HuH-7 (cell line): ENCODE measurements around the gene NFKB1.
"Not testable (repeated sequence)": the region's sequence is repeated elsewhere in the genome, so short reads cannot be mapped to it uniquely, and the experiment has no call there.

Experiments
- DNase-seq: peaks from one replicate; pipeline ENCODE4 v3.0.0; 2011; ENCODE audit warnings: low spot score

Gene NFKB1

GRCh38 chr4:102567427-102567826 is 66.3 kb downstream of the NFKB1 start:
- no peak for DNase-seq

- no peak for DNase-seq
Observed at GRCh38 chr4:102569200-102569599, 68.0 kb downstream of the NFKB1 start.

GRCh38 chr4:102570211-102570610 is 69.1 kb downstream of the NFKB1 start:
- not testable (repeated sequence) for DNase-seq

DNA sequence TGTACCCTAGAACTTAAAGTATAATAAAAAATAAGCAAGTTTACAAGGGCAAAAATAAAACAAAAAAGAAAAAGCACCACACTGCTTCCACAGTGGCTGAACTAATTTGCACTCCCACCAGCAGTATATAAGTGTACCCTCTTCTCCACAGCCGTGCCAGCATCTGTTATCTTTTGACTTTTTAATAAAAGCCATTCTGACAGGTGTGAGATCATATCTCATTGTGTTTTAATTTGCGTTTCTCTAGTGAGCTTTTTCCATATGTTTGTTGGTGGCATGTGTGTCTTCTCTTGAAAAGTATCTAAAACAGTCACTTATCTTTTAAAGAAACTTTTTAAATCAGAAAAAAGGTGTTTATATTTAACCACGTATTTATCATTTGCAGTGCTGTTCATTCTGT is 71.3 kb downstream of the NFKB1 start:
- DNase-seq: no peak

DNA sequence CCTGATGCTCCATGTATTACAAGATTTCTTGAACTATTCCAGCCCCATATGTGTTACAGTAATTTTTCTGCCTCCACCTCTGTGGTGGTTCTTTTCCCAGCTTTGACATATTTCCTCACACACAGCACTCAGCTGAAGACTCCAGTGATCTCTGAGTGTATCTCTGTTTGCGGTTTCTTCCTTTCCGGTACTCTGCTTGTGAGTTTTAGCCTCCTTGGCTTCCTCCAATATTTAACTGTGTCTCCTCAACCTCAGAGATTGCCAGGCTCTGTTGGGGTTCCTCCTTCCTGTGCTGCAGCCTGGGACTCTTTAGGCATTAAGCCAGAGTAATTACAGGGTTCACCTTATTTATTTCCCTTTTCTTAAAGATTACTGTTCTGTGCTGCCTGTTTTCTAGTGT is 73.2 kb downstream of the NFKB1 start:
- no peak for DNase-seq

DNA sequence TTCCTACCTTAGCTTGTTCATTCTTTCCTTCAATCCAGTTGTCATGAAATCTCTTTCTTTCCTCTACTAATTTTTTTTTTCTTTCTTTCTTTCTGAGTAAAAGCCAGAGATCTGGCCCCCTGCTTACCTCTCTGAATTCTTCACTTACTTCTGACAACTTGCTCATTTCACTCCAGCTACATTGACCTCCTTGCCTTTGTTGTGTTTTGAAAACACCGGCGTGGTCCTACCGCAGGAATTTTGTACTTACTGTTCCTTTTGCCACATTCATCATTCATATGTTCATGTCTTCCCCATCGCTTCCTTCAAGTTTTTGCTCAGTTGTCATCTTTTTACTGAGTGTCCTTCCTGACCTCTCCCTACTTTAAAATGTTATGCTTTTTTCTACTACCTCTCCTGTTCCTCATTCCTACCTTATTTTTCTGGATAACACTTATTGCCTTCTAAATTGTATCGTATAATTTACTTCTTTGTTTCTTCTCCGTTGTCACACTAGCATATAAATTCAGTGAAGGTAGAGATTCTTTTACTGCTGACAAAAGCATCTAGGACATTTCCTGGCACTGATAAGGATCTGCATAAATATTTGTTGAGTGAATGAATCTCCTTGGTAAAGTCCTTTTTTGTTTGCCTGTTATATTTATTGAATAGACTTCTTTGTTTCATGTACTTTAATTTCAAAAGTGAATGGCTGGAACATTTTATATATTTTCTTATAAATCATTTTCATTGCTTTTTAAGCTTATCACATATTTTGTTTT is 74.4 kb downstream of the NFKB1 start:
- DNase-seq: no peak

DNA sequence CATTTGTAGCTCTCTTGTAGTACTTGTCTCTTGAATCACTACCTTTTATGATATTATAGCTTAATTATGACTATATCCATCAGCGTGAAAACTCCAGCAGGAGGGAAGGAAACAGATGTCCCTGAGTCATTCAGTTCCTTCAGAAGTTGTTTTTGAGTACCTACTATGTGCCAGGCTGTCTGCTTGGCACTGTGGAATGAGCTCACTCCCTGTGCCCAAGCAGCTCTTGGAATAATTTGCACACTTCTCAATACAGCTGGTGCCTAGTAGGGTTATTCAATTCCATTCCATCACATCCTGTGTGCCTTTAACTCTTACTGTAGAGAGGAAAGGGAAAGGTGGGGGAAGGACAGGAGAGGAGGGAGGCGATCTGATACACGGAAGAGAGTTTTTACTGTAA is 77.1 kb downstream of the NFKB1 start:
- DNase-seq: no peak

- no peak for DNase-seq
Observed at GRCh38 chr4:102578819-102579218, 77.7 kb downstream of the NFKB1 start.

- no peak for DNase-seq
Observed at GRCh38 chr4:102579794-102580462, 78.8 kb downstream of the NFKB1 start.

DNA sequence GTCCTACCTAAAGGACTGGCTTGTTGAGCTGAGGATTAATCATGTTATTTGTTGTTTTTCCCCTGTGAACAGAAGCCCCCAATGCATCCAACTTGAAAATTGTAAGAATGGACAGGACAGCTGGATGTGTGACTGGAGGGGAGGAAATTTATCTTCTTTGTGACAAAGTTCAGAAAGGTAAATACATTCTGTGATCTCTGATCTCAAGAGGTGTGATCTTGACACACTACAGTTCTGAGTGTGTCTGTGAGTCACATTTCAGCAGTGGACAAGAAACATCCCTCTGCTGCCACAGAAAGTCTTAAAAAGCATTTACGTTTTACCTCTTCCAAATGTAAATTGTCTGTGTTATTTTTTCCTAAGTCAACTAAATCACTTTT is 79.3 kb downstream of the NFKB1 start:
- DNase-seq: no peak

DNA sequence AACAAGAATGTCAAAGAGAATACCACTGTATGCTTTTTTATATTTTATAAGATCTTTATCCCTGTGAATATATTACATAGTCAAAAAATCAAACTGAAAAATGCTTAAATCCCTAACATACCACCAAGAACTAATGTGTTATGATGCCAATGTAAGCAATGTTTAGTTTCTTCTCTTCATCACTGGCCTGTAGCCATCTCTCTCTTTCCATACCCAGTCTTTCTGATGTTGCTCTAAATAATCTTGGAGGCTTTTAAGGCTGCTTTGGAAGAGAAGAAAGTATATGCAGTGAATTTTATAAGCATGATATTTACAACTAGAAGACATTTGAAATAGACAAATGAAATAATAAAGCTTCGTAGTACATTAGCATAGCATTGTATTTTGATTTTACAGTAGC is 82.9 kb downstream of the NFKB1 start:
- no peak for DNase-seq

- DNase-seq: no peak
Observed at GRCh38 chr4:102585329-102585728, 84.2 kb downstream of the NFKB1 start.

GRCh38 chr4:102586002-102586643 is 85.0 kb downstream of the NFKB1 start:
- DNase-seq: no peak

GRCh38 chr4:102586644-102587021 is 85.5 kb downstream of the NFKB1 start:
- DNase-seq: no peak

DNA sequence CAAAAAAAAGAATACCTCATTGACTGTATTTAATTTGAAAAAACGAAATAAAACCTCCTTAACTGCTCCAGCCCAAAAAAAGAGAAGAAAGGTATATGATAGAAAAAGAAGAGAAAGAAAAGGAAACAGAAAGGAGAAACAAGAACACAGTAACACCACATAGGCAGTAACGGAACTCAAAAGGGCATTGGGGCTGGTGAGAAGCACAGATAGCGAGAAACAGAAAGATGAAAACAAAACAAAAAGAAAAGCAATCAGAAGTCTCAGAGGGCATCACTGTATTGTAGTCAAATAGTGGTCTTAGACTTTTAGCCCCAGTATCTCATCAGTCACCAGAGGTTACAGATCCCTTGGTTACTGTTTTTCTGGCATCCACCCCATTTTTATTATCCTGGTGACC is 88.6 kb downstream of the NFKB1 start:
- no peak for DNase-seq

- no peak for DNase-seq
Observed at GRCh38 chr4:102592256-102592655, 91.1 kb downstream of the NFKB1 start.

GRCh38 chr4:102593147-102593546 is 92.0 kb downstream of the NFKB1 start:
- no peak for DNase-seq

GRCh38 chr4:102594000-102594399 is 92.8 kb downstream of the NFKB1 start:
- DNase-seq: no peak

- no peak for DNase-seq
Observed at GRCh38 chr4:102596532-102596931, 95.4 kb downstream of the NFKB1 start.

GRCh38 chr4:102598086-102598761 is 97.1 kb downstream of the NFKB1 start:
- DNase-seq: no peak

- no peak for DNase-seq
Observed at GRCh38 chr4:102598762-102599374, 97.7 kb downstream of the NFKB1 start.

GRCh38 chr4:102599455-102599854 is 98.3 kb downstream of the NFKB1 start:
- no peak for DNase-seq
